Uterus (tissue), 4 donors: ENCODE data around the gene UBE2E1. TPM values are rescaled to one million over a fixed set of nuclear protein-coding genes. Genes with fewer than 3 reads are reported as not detected.
"Not testable (repeated sequence)": the region's sequence is repeated elsewhere in the genome, so short reads cannot be mapped to it uniquely, and the experiment has no call there.

ENCODE experiments used
- DNase-seq, 2 donors: peaks; one replicate each; pipeline ENCODE4 v3.0.0-alpha.2; 2019 to 2020
- H3K27ac ChIP-seq, 2 donors: fragments of 200-600 bp; sonication (generic); 1 replicate in 1 of 2; 2 replicates in 1 of 2; pipeline ENCODE4 v1.5.1; 2016 to 2018
- H3K27me3 ChIP-seq, 2 donors: fragments of 200-600 bp; sonication (generic); one replicate each; pipeline ENCODE4 v1.5.1; 2018 to 2019; ENCODE audit warnings: control low read depth in 1 of 2
- H3K36me3 ChIP-seq, 2 donors: fragments of 200-600 bp; sonication (generic); one replicate each; pipeline ENCODE4 v1.5.1; 2019; ENCODE audit warnings: control low read depth in 1 of 2
- H3K4me1 ChIP-seq, 2 donors: fragments of 200-600 bp; sonication (generic); one replicate each; pipeline ENCODE4 v1.5.1; 2018 to 2019; ENCODE audit warnings: control low read depth in 1 of 2
- H3K4me3 ChIP-seq, 2 donors: fragments of 200-600 bp; sonication (generic); 1 replicate in 1 of 2; 2 replicates in 1 of 2; pipeline ENCODE4 v1.5.1; 2018 to 2019; ENCODE audit warnings: mild to moderate bottlenecking in 1 of 2
- H3K9me3 ChIP-seq, 2 donors: fragments of 200-600 bp; sonication (generic); one replicate each; pipeline ENCODE4 v1.5.1; 2019; ENCODE audit warnings: control low read depth in 1 of 2
- POLR2A ChIP-seq, 2 donors: fragments of 450-650 bp; IDR thresholded peaks; one replicate each; pipeline ENCODE4 v1.6.1; 2016; ENCODE audit warnings: antibody characterized with exemption in 2 of 2, mild to moderate bottlenecking in 1 of 2, moderate library complexity in 1 of 2
- intact Hi-C: fragments of 100-400 bp; cut with DNase I; formaldehyde crosslinking; loops from one replicate; pipeline ENCODE4 v1.15.1; 2023; ENCODE audit warnings: low total_unique reads
- total RNA-seq, 4 donors: library from RNA; depleted of rRNA in 3 of 4; stranded (reverse); fragments of >200 nt in 3 of 4; gene quantifications; one replicate each; pipeline versions ENCODE4 v1.1.0 to v1.2.4, GENCODE V29; 2014 to 2023
- TF ChIP-seq, protein P1 (sequence below), 4 experiments: fragments of 200-600 bp in 2 of 4; fragments of 450-650 bp in 2 of 4; sonication (generic) in 2 of 4; IDR thresholded peaks; one replicate each; pipeline ENCODE4 v1.5.1; 2016 to 2019; ENCODE audit warnings: antibody characterized with exemption in 4 of 4, mild to moderate bottlenecking in 2 of 4, moderate library complexity in 1 of 4
- donor health status: DM: yes; HTN: yes; CAD: no.

Gene UBE2E1
- total RNA-seq, 4 donors from 2014 or later = 67.9 to 158 (median 95.7) TPM

GRCh38 chr3:23865595-23866396 is 60.0 kb downstream of the UBE2E1 start:
- Histone ChIP-seq H3K27me3 (no peaks in the 10 kb centered on the region), H3K27ac (peak overlapping the region in 1 of 2 donors; percentile 26), H3K4me3 (no peak overlapping the region), H3K4me1 (peaks cover 0 to 9% of the 10 kb centered on the region in 2 donors), H3K36me3 (no peaks in the 10 kb centered on the region), H3K9me3 (no peaks in the 10 kb centered on the region)
- intact Hi-C loops = no loop called here
- TF ChIP-seq, protein P1, sequence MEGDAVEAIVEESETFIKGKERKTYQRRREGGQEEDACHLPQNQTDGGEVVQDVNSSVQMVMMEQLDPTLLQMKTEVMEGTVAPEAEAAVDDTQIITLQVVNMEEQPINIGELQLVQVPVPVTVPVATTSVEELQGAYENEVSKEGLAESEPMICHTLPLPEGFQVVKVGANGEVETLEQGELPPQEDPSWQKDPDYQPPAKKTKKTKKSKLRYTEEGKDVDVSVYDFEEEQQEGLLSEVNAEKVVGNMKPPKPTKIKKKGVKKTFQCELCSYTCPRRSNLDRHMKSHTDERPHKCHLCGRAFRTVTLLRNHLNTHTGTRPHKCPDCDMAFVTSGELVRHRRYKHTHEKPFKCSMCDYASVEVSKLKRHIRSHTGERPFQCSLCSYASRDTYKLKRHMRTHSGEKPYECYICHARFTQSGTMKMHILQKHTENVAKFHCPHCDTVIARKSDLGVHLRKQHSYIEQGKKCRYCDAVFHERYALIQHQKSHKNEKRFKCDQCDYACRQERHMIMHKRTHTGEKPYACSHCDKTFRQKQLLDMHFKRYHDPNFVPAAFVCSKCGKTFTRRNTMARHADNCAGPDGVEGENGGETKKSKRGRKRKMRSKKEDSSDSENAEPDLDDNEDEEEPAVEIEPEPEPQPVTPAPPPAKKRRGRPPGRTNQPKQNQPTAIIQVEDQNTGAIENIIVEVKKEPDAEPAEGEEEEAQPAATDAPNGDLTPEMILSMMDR (IDR thresholded peaks at IDR 0.05) = no peak
- TF ChIP-seq POLR2A (IDR thresholded peaks at IDR 0.05) = no peak
- no peak for DNase-seq

DNA sequence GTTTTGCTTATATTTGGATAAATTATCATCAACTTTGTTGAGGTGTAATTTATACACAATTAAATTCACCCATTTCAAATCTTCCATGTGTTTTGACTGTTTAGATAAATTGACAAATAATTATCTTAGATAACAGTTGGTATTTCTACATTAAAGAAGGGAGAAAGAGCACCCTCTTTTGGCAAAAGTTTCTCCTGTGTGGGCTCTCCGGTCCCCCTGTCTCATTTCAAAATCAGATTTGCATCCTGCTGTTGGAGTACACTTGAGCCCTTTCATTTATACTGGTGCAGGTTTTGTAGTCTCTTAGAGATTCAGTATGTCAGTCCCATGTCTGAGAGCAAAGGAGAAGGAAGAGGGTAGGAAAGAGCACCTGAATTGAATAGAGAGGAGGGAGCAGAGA is 61.6 kb downstream of the UBE2E1 start:
- Histone ChIP-seq H3K4me1 (peaks cover 0 to 9% of the 10 kb centered on the region in 2 donors), H3K27ac (no peak overlapping the region), H3K36me3 (no peaks in the 10 kb centered on the region), H3K9me3 (no peaks in the 10 kb centered on the region), H3K4me3 (no peak overlapping the region), H3K27me3 (no peaks in the 10 kb centered on the region)
- intact Hi-C loops = no loop called here
- TF ChIP-seq POLR2A (IDR thresholded peaks at IDR 0.05) = no peak
- TF ChIP-seq, protein P1 (IDR thresholded peaks at IDR 0.05) = no peak
- DNase-seq = no peak

DNA sequence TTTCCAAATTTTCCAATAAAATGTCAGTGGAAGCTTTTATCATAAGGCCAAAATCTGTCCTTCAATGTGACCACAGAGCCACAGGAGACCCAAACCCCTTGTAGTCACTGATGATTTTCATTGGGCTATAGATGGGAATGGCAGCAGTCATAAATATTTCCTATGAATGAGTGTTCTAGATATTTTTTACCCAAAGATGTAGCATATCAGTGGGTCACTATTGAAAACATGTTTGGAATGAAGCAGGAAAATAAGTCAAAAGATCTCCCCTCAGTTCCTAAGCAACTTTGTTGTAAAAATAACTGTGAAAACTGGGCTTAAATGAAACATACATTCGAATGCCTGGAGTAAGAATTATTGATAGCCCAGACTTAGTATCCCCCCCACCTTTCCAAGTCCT is 62.1 kb downstream of the UBE2E1 start:
- Histone ChIP-seq H3K4me1 (peaks cover 0 to 9% of the 10 kb centered on the region in 2 donors), H3K27me3 (no peaks in the 10 kb centered on the region), H3K36me3 (no peaks in the 10 kb centered on the region), H3K9me3 (no peaks in the 10 kb centered on the region), H3K4me3 (no peak overlapping the region), H3K27ac (no peak overlapping the region)
- intact Hi-C loops = no loop called here
- no peak for TF ChIP-seq POLR2A (IDR thresholded peaks at IDR 0.05)
- TF ChIP-seq, protein P1 (IDR thresholded peaks at IDR 0.05) = no peak
- no peak for DNase-seq

- intact Hi-C loops = no loop called here
- Histone ChIP-seq H3K27me3 (no peaks in the 10 kb centered on the region), H3K27ac (no peak overlapping the region), H3K36me3 (no peaks in the 10 kb centered on the region), H3K4me1 (peaks cover 8 to 9% of the 10 kb centered on the region in 2 donors), H3K9me3 (no peaks in the 10 kb centered on the region), H3K4me3 (no peak overlapping the region)
- DNase-seq = no peak
- no peak for TF ChIP-seq POLR2A (IDR thresholded peaks at IDR 0.05)
- TF ChIP-seq, protein P1 (IDR thresholded peaks at IDR 0.05) = no peak
Observed at GRCh38 chr3:23869977-23870662, 64.4 kb downstream of the UBE2E1 start.

GRCh38 chr3:23870663-23871043 is 64.9 kb downstream of the UBE2E1 start:
- H3K4me1 ChIP-seq = peaks cover 9 to 10% of the 10 kb centered on the region in 2 donors
- H3K27ac ChIP-seq, H3K4me3 ChIP-seq: not testable (repeated sequence)

GRCh38 chr3:23871361-23871760 is 65.6 kb downstream of the UBE2E1 start:
- H3K27ac ChIP-seq, H3K36me3 ChIP-seq, DNase-seq, H3K9me3 ChIP-seq, H3K4me3 ChIP-seq, H3K27me3 ChIP-seq, intact Hi-C loops: not testable (repeated sequence)
- peaks cover 3 to 11% of the 10 kb centered on the region in 2 donors for H3K4me1 ChIP-seq

More at GRCh38 chr3:23870663-23871043, 64.9 kb downstream of the UBE2E1 start:
- H3K9me3 ChIP-seq, H3K27me3 ChIP-seq, H3K36me3 ChIP-seq, DNase-seq, intact Hi-C loops: not testable (repeated sequence)
